IMR-90 (cell line): ENCODE measurements around the gene HCRTR1. TPM values are rescaled to one million over a fixed set of nuclear protein-coding genes. Genes with fewer than 3 reads are reported as not detected.

Experiments
- ATAC-seq: fragments of 200-7000 bp; cut with Tn5 transposase; 2 replicates; pipeline ENCODE4 v1.9.1; 2020; ENCODE audit warnings: low read depth, mild to moderate bottlenecking, moderate library complexity
- BruUV-seq: library from RNA; stranded (reverse); fragments of 400-500 nt; replicated peaks from 2 replicates; lab custom pipeline; 2021; lab: Mats Ljungman, UMichigan
- CTCF ChIA-PET: fragments of 300-600 bp; formaldehyde crosslinking; extraction: SDS; loops from one replicate; lab custom pipeline; 2021; ENCODE audit warnings: antibody characterized with exemption; lab: Yijun Ruan, JAX
- POLR2A ChIA-PET: fragments of 300-600 bp; sonication (Branson Sonifier 250); formaldehyde crosslinking; loops from one replicate; lab custom pipeline; 2022; ENCODE audit warnings: antibody characterized with exemption; ENCODE audit not compliant: unreplicated experiment; lab: Charles Lee
- DNase-seq: peaks from one replicate; pipeline ENCODE4 v3.0.0; 2013
- H2AFZ ChIP-seq: replicated peaks from 2 replicates; pipeline ENCODE3; 2013; ENCODE audit warnings: low read length, mild to moderate bottlenecking; ENCODE audit not compliant: poor library complexity
- H2AK5ac ChIP-seq: 2 replicates; pipeline ENCODE4 v1.6.1; 2013; ENCODE audit warnings: low read depth, low read length, inconsistent platforms
- H2AK9ac ChIP-seq: replicated peaks from 2 replicates; pipeline ENCODE3; 2013; ENCODE audit warnings: mild to moderate bottlenecking, low read depth, low read length, moderate library complexity; ENCODE audit not compliant: poor library complexity
- H2BK120ac ChIP-seq: 2 replicates; pipeline ENCODE4 v1.6.1; 2013; ENCODE audit warnings: low read depth, low read length, inconsistent platforms
- H2BK15ac ChIP-seq: 3 replicates; pipeline ENCODE4 v1.6.1; 2013; ENCODE audit warnings: low read depth, low read length, inconsistent platforms
- H2BK20ac ChIP-seq: 2 replicates; pipeline ENCODE4 v1.6.1; 2013; ENCODE audit warnings: low read depth, mild to moderate bottlenecking, inconsistent platforms, low read length, moderate library complexity
- H2BK5ac ChIP-seq: 2 replicates; pipeline ENCODE4 v1.6.1; 2013; ENCODE audit warnings: mild to moderate bottlenecking, low read depth, low read length, inconsistent platforms; ENCODE audit not compliant: poor library complexity, severe bottlenecking
- H3K14ac ChIP-seq: replicated peaks from 2 replicates; pipeline ENCODE4 v1.6.1; 2013; ENCODE audit warnings: low read depth, low read length, inconsistent platforms
- H3K18ac ChIP-seq: 2 replicates; pipeline ENCODE4 v1.6.1; 2013; ENCODE audit warnings: low read depth, low read length, control low read depth
- H3K23ac ChIP-seq: 2 replicates; pipeline ENCODE4 v1.6.1; 2013; ENCODE audit warnings: low read depth, low read length, inconsistent platforms
- H3K27ac ChIP-seq: 2 replicates; pipeline ENCODE4 v1.5.1; 2013; ENCODE audit warnings: mild to moderate bottlenecking, control low read depth, low read length; ENCODE audit not compliant: insufficient read depth
- H3K27me3 ChIP-seq: 2 replicates; pipeline ENCODE4 v1.6.1; 2013; ENCODE audit warnings: low read length; ENCODE audit not compliant: control insufficient read depth, insufficient read depth
- H3K36me3 ChIP-seq: 2 replicates; pipeline ENCODE4 v1.6.1; 2013; ENCODE audit warnings: low read length, mixed read lengths; ENCODE audit not compliant: control insufficient read depth, insufficient read depth
- H3K4ac ChIP-seq: 2 replicates; pipeline ENCODE4 v1.6.1; 2013; ENCODE audit warnings: low read depth, low read length, inconsistent platforms
- H3K4me1 ChIP-seq: 2 replicates; pipeline ENCODE4 v1.6.1; 2013; ENCODE audit warnings: low read length, mixed read lengths; ENCODE audit not compliant: control insufficient read depth, insufficient read depth
- H3K4me2 ChIP-seq: 2 replicates; pipeline ENCODE4 v1.6.1; 2013; ENCODE audit warnings: low read depth, mild to moderate bottlenecking, control low read depth, low read length, moderate library complexity
- H3K4me3 ChIP-seq: 2 replicates; pipeline ENCODE4 v1.5.1; 2013; ENCODE audit warnings: low read depth, mild to moderate bottlenecking, control low read depth, low read length, moderate library complexity; ENCODE audit not compliant: insufficient read depth
- H3K56ac ChIP-seq: 2 replicates; pipeline ENCODE4 v1.6.1; 2013; ENCODE audit warnings: low read length, inconsistent platforms; ENCODE audit not compliant: insufficient read depth; ENCODE audit errors: extremely low read depth
- H3K79me1 ChIP-seq, 2 experiments: 2 replicates each; pipeline ENCODE4 v1.6.1; 2013; ENCODE audit warnings: low read length in 2 of 2, inconsistent platforms in 1 of 2, low read depth in 1 of 2
- H3K9ac ChIP-seq: 2 replicates; pipeline ENCODE4 v1.6.1; 2013; ENCODE audit warnings: low read depth, low read length, control low read depth
- H3K9me1 ChIP-seq: 2 replicates; pipeline ENCODE4 v1.6.1; 2013; ENCODE audit warnings: low read length, inconsistent platforms; ENCODE audit not compliant: insufficient read depth
- H3K9me3 ChIP-seq: 2 replicates; pipeline ENCODE4 v1.6.1; 2013; ENCODE audit warnings: low read length; ENCODE audit not compliant: control insufficient read depth, insufficient read depth
- H4K20me1 ChIP-seq: 2 replicates; pipeline ENCODE4 v1.6.1; 2013; ENCODE audit warnings: low read length, inconsistent platforms; ENCODE audit not compliant: insufficient read depth
- H4K5ac ChIP-seq: 2 replicates; pipeline ENCODE4 v1.6.1; 2013; ENCODE audit warnings: mild to moderate bottlenecking, low read depth, low read length, control low read depth
- H4K8ac ChIP-seq, 2 experiments: 2 replicates each; pipeline ENCODE4 v1.6.1; 2013; ENCODE audit warnings: low read depth in 2 of 2, low read length in 2 of 2, control low read depth in 1 of 2, inconsistent platforms in 1 of 2
- H4K91ac ChIP-seq: 2 replicates; pipeline ENCODE4 v1.6.1; 2013; ENCODE audit warnings: low read depth, low read length, inconsistent platforms; ENCODE audit not compliant: insufficient read depth
- BHLHE40 ChIP-seq: fragments of 150-350 bp; IDR thresholded peaks from 2 replicates; pipeline ENCODE4 v1.6.1; 2016; ENCODE audit warnings: mild to moderate bottlenecking, low read depth, low read length
- CEBPB ChIP-seq: IDR thresholded peaks from 2 replicates; pipeline ENCODE4 v1.6.1; 2012; ENCODE audit warnings: low read depth, low read length, improper control_type of control experiment
- CHD1 ChIP-seq: IDR thresholded peaks from 2 replicates; pipeline ENCODE4 v1.6.1; 2012; ENCODE audit warnings: low read depth, low read length, improper control_type of control experiment
- MAFK ChIP-seq: IDR thresholded peaks from 2 replicates; pipeline ENCODE4 v1.6.1; 2012; ENCODE audit warnings: low read depth, low read length, improper control_type of control experiment
- NFE2L2 ChIP-seq: fragments of 150-350 bp; IDR thresholded peaks from 2 replicates; pipeline ENCODE4 v1.6.1; 2016; ENCODE audit warnings: low read depth, mild to moderate bottlenecking, low read length
- POLR2A ChIP-seq: IDR thresholded peaks from 2 replicates; pipeline ENCODE4 v1.6.1; 2012; ENCODE audit warnings: mild to moderate bottlenecking, low read depth, low read length
- RCOR1 ChIP-seq: IDR thresholded peaks from 2 replicates; pipeline ENCODE4 v1.6.1; 2012; ENCODE audit warnings: mild to moderate bottlenecking, low read length, improper control_type of control experiment; ENCODE audit not compliant: insufficient replicate concordance
- RFX5 ChIP-seq: IDR thresholded peaks from 2 replicates; pipeline ENCODE4 v1.8.0; 2012; ENCODE audit warnings: low read depth, mild to moderate bottlenecking, low read length, moderate library complexity
- SMC3 ChIP-seq: fragments of 150-350 bp; IDR thresholded peaks from 2 replicates; pipeline ENCODE4 v1.6.1; 2016; ENCODE audit warnings: low read depth, mild to moderate bottlenecking, antibody characterized with exemption, low read length, moderate library complexity
- WGBS, 2 experiments: methylation state at CpG; one replicate each; pipeline versions ENCODE4 v1.1.5 to v1.1.7; 2013; ENCODE audit warnings: missing lambda C conversion rate in 2 of 2; ENCODE audit not compliant: insufficient read length in 1 of 2; ENCODE audit errors: extremely low coverage in 2 of 2; 5-methylcytosine and 5-hydroxymethylcytosine counted together
- dilution Hi-C: fragments of 300-500 bp; cut with HindIII; formaldehyde crosslinking; loops from one replicate; pipeline ENCODE4 v1.14.3; 2018; ENCODE audit warnings: low sequenced_read_pairs; ENCODE audit not compliant: unreplicated experiment
- in situ Hi-C: fragments of 300-500 bp; cut with MboI; formaldehyde crosslinking; loops from 3 replicates; pipeline ENCODE4 v1.14.3; 2019; ENCODE audit warnings: low sequenced_read_pairs, inconsistent platforms, mixed read lengths
- intact Hi-C: fragments of 100-400 bp; cut with micrococcal nuclease; formaldehyde crosslinking; loops from 2 replicates; pipeline ENCODE4 v1.10.0; 2022
- polyA plus RNA-seq, 3 experiments: library from polyadenylated mRNA; depleted of rRNA; stranded (reverse); fragments of >200 nt; gene quantifications; 2 replicates each; pipeline ENCODE4 v1.2.3, GENCODE V29; 2012; ENCODE audit warnings: low replicate concordance in 1 of 3
- total RNA-seq: library from RNA; depleted of rRNA; stranded (reverse); fragments of >200 nt; gene quantifications from 2 replicates; pipeline ENCODE4 v1.2.3, GENCODE V29; 2012
- TF ChIP-seq, protein P1 (sequence below): fragments of 150-350 bp; IDR thresholded peaks from 2 replicates; pipeline ENCODE4 v1.6.1; 2016; ENCODE audit warnings: low read depth, mild to moderate bottlenecking, low read length, moderate library complexity, borderline replicate concordance

The HCRTR1 gene
- total and polyA plus RNA-seq, 2 of the 4 experiments (the other 2 are of a cell fraction): not detected

DNA sequence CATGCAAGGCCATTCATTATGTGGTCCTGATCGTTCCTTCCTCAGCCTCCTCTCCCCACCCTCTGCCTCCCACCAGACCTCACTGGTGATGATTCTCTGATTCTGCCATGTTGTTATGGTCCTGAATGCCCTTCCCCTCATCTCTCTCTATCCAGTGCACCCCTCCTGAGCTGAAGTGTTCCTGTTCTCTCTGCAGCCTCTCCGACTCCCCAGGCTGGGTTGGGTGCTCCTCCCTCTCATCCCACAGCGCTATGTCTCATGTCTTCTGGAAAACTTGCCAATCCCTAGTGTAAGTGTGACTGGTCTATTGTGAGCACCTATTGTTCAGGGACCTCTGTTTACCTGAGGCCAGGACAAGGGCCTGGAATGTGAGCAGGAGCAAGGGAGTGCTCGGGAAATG, 38.3 kb downstream of the HCRTR1 start:
- Histone ChIP-seq H2AK5ac (no peak overlapping the region), H3K56ac (no peak overlapping the region), H2BK120ac (no peak overlapping the region), H3K27me3 (no peaks in the 10 kb centered on the region), H3K79me1 (no peaks in the 10 kb centered on the region; a peak in 1 of 4 replicates), H2BK20ac (no peak overlapping the region), H3K9ac (no peak overlapping the region), H2AK9ac (no peak overlapping the region), H3K23ac (no peak overlapping the region), H3K36me3 (peaks cover 72% of the 10 kb centered on the region), H3K4ac (no peak overlapping the region), H2AFZ (no peak overlapping the region), H3K9me3 (no peaks in the 10 kb centered on the region), H3K27ac (no peak overlapping the region), H3K14ac (no peak overlapping the region), H4K5ac (no peak overlapping the region), H3K4me2 (no peak overlapping the region), H2BK15ac (no peak overlapping the region), H3K4me3 (no peak overlapping the region), H3K4me1 (no peaks in the 10 kb centered on the region), H3K9me1 (no peaks in the 10 kb centered on the region), H4K8ac (no peak overlapping the region), H4K91ac (no peak overlapping the region), H2BK5ac (no peak overlapping the region), H4K20me1 (no peaks in the 10 kb centered on the region), H3K18ac (no peak overlapping the region)
- intact Hi-C loops (no loop called here), dilution Hi-C loops (no loop called here), in situ Hi-C loops (no loop called here)
- POLR2A ChIA-PET: no interaction called here
- CTCF ChIA-PET: no interaction called here
- 67% methylated on average over 1 of the region's 4 CpGs; no CpG with 5 or more reads in 1 of the 2 experiments for WGBS, 2 experiments
- TF ChIP-seq CEBPB: no peak
- TF ChIP-seq BHLHE40: no peak
- no peak for TF ChIP-seq RCOR1
- TF ChIP-seq NFE2L2: no peak
- TF ChIP-seq MAFK: no peak
- no peak for TF ChIP-seq RFX5
- TF ChIP-seq CHD1: no peak
- no peak for TF ChIP-seq SMC3
- TF ChIP-seq POLR2A: no peak
- TF ChIP-seq, protein P1, sequence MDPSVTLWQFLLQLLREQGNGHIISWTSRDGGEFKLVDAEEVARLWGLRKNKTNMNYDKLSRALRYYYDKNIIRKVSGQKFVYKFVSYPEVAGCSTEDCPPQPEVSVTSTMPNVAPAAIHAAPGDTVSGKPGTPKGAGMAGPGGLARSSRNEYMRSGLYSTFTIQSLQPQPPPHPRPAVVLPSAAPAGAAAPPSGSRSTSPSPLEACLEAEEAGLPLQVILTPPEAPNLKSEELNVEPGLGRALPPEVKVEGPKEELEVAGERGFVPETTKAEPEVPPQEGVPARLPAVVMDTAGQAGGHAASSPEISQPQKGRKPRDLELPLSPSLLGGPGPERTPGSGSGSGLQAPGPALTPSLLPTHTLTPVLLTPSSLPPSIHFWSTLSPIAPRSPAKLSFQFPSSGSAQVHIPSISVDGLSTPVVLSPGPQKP: no peak
- ATAC-seq (no peak), DNase-seq (no peak)
- no TSS peak for BruUV-seq
